OCI-LY1 (cell line): ENCODE measurements around the gene GALNTL6.

Experiments used
- H2AFZ ChIP-seq: fragments of 200-600 bp; sonication (generic), shearing (Covaris generic); 2 replicates; pipeline ENCODE4 v1.6.0; 2014; ENCODE audit warnings: antibody characterized with exemption, mild to moderate bottlenecking, low read length
- H3F3A ChIP-seq: fragments of 200-600 bp; sonication (generic), shearing (Covaris generic); 2 replicates; pipeline ENCODE4 v1.6.0; 2014; ENCODE audit warnings: mild to moderate bottlenecking, antibody characterized with exemption, low read length, moderate library complexity; ENCODE audit not compliant: insufficient read depth
- H3K27ac ChIP-seq: fragments of 200-600 bp; sonication (generic); 2 replicates; pipeline ENCODE4 v1.5.1; 2014; ENCODE audit warnings: low read length, mixed run types, mild to moderate bottlenecking, low read depth; ENCODE audit not compliant: poor library complexity, severe bottlenecking
- H3K27me3 ChIP-seq: fragments of 200-600 bp; sonication (generic); 2 replicates; pipeline ENCODE4 v1.6.0; 2014; ENCODE audit warnings: antibody characterized with exemption, mild to moderate bottlenecking, low read length, moderate library complexity; ENCODE audit not compliant: insufficient read depth
- H3K36me3 ChIP-seq: fragments of 200-600 bp; sonication (generic); 2 replicates; pipeline ENCODE4 v1.6.1; 2014; ENCODE audit warnings: mild to moderate bottlenecking, antibody characterized with exemption, low read length, moderate library complexity, mixed read lengths; ENCODE audit not compliant: insufficient read depth
- H3K4me1 ChIP-seq: fragments of 200-600 bp; sonication (generic); 2 replicates; pipeline ENCODE4 v1.5.1; 2014; ENCODE audit warnings: mild to moderate bottlenecking, low read length, moderate library complexity; ENCODE audit not compliant: insufficient read depth, severe bottlenecking
- H3K4me2 ChIP-seq: fragments of 200-600 bp; sonication (generic), shearing (Covaris generic); 2 replicates; pipeline ENCODE4 v1.6.1; 2014; ENCODE audit warnings: low read length
- H3K4me3 ChIP-seq: fragments of 200-600 bp; sonication (generic); 2 replicates; pipeline ENCODE4 v1.5.1; 2014; ENCODE audit warnings: low read length, low read depth, mild to moderate bottlenecking, mixed read lengths; ENCODE audit not compliant: poor library complexity, severe bottlenecking
- H3K79me2 ChIP-seq: fragments of 200-600 bp; shearing (Covaris generic); 2 replicates; pipeline ENCODE4 v1.6.1; 2016; ENCODE audit warnings: mixed run types, low read length, mixed read lengths; ENCODE audit not compliant: insufficient read depth
- H3K9ac ChIP-seq: fragments of 200-600 bp; sonication (generic), shearing (Covaris generic); 2 replicates; pipeline ENCODE4 v1.6.1; 2014; ENCODE audit warnings: mild to moderate bottlenecking, low read length, mixed read lengths
- H3K9me2 ChIP-seq: fragments of 200-600 bp; sonication (generic), shearing (Covaris generic); 2 replicates; pipeline ENCODE4 v1.6.1; 2014; ENCODE audit warnings: low read depth, mild to moderate bottlenecking, low read length, mixed read lengths
- H3K9me3 ChIP-seq: fragments of 200-600 bp; shearing (Covaris generic); 2 replicates; pipeline ENCODE4 v1.6.1; 2014; ENCODE audit warnings: low read length, mixed read lengths
- H4K20me1 ChIP-seq: fragments of 200-600 bp; sonication (generic), shearing (Covaris generic); 2 replicates; pipeline ENCODE4 v1.6.0; 2016; ENCODE audit warnings: mild to moderate bottlenecking, low read length; ENCODE audit not compliant: insufficient read depth
- CTCF ChIP-seq: fragments of 200-600 bp; sonication (generic), shearing (Covaris generic); IDR thresholded peaks from 2 replicates; pipeline ENCODE4 v1.5.1; 2017; ENCODE audit warnings: mild to moderate bottlenecking, antibody characterized with exemption, low read length, moderate library complexity, mixed read lengths
- EZH2 ChIP-seq: fragments of 200-600 bp; sonication (generic), shearing (Covaris generic); IDR thresholded peaks from 2 replicates; pipeline ENCODE4 v1.8.0; 2017; ENCODE audit warnings: borderline replicate concordance, mixed run types, mild to moderate bottlenecking, antibody characterized with exemption, low read length, moderate library complexity, mixed read lengths

Gene GALNTL6

GRCh38 chr4:172352356-172352755 is 539.2 kb downstream of the GALNTL6 start:
- no peaks in the 10 kb centered on the region for H4K20me1 ChIP-seq
- H3K9ac ChIP-seq: no peak overlapping the region

DNA sequence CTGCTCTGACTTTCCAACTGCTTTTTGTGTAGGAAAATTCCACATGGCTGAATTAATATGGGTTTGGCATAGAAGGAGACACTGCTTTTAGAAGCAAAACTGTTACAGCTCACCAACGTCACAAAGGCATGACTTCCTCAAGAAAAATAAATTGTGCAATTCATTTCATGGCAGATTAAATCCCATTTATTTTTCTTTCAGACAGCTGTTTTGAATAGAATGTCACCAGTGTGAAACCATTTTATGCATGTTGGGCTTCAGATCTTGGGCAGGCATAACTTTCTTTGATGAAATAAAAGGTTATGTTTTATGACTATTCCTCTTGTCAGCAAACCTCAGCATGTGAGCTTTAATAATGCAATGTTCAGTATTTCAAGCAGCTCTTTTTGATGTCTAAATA is 542.8 kb downstream of the GALNTL6 start:
- no peaks in the 10 kb centered on the region for H3K9me2 ChIP-seq
- no peak overlapping the region for H3K4me2 ChIP-seq
- H3K27me3 ChIP-seq: no peaks in the 10 kb centered on the region
- no peaks in the 10 kb centered on the region for H3K36me3 ChIP-seq
- H3K4me3 ChIP-seq: no peak overlapping the region
- H2AFZ ChIP-seq: no peak overlapping the region
- no peaks in the 10 kb centered on the region for H3K4me1 ChIP-seq
- H3K9ac ChIP-seq: no peak overlapping the region
- no peaks in the 10 kb centered on the region for H4K20me1 ChIP-seq
- no peaks in the 10 kb centered on the region for H3F3A ChIP-seq
- TF ChIP-seq EZH2: no peak
- TF ChIP-seq CTCF: no peak
- no peak overlapping the region for H3K27ac ChIP-seq
- H3K9me3 ChIP-seq: no peaks in the 10 kb centered on the region
- no peaks in the 10 kb centered on the region for H3K79me2 ChIP-seq

More at GRCh38 chr4:172352356-172352755, 539.2 kb downstream of the GALNTL6 start:
- Histone ChIP-seq H3K4me3 (no peak overlapping the region), H3K9me2 (no peaks in the 10 kb centered on the region), H2AFZ (no peak overlapping the region), H3K27me3 (no peaks in the 10 kb centered on the region), H3K36me3 (no peaks in the 10 kb centered on the region), H3K4me1 (no peaks in the 10 kb centered on the region), H3K9me3 (no peaks in the 10 kb centered on the region), H3K27ac (no peak overlapping the region), H3F3A (no peaks in the 10 kb centered on the region), H3K79me2 (no peaks in the 10 kb centered on the region), H3K4me2 (no peak overlapping the region)
- TF ChIP-seq CTCF (no peak), EZH2 (no peak)

DNA sequence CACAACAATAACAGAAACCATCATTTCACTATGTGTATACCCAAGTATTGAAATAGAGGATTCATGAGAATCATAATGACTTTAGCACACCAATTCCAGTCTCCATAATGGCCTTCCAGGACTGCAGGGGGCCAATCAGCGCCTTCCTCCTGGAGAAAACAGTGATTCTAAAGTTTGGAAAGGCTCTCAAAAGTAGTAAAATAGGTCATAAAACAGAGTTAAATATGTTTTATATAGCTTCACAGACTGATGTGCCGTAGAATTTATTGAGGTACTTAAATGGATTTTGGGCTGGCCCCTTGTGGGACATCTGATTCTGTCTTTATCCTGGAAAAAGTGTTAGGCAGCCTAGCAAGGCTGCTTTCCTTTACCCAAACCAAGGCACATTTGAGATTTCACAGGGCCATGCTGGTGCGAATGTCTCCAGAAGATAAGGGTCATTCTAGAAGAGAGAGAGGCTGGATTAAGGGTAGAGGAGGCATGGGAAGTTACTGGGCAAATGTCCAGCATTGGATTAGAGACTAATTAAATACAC is 543.9 kb downstream of the GALNTL6 start:
- Histone ChIP-seq H3K27me3 (no peaks in the 10 kb centered on the region), H2AFZ (no peak overlapping the region), H4K20me1 (no peaks in the 10 kb centered on the region), H3K9me2 (no peaks in the 10 kb centered on the region), H3K4me3 (no peak overlapping the region), H3K9me3 (no peaks in the 10 kb centered on the region), H3K27ac (no peak overlapping the region), H3K9ac (no peak overlapping the region), H3K4me2 (no peak overlapping the region), H3K36me3 (no peaks in the 10 kb centered on the region), H3F3A (no peaks in the 10 kb centered on the region), H3K79me2 (no peaks in the 10 kb centered on the region), H3K4me1 (no peaks in the 10 kb centered on the region)
- TF ChIP-seq EZH2 (no peak), CTCF (no peak)
